Erythroblast (primary cell): ENCODE results near the gene CTDNEP1.

ENCODE experiments used
- GATA1 ChIP-seq: IDR thresholded peaks from 2 replicates; pipeline ENCODE4 v1.6.1; 2011; ENCODE audit warnings: low read depth, mild to moderate bottlenecking, control low read depth, low read length, moderate library complexity
- POLR2A ChIP-seq: IDR thresholded peaks from 2 replicates; pipeline ENCODE4 v1.6.1; 2011; ENCODE audit warnings: mild to moderate bottlenecking, low read length

GRCh38 chr17:7217113-7217987 lies 34.2 kb downstream of the CTDNEP1 start:
- no peak for TF ChIP-seq POLR2A
- no peak for TF ChIP-seq GATA1
